ENCODE data around the gene ASAP2. TPM values are rescaled to one million over a fixed set of nuclear protein-coding genes. Genes with fewer than 3 reads are reported as not detected.

ASAP2 gene
- total RNA-seq, 2 donors from 2014 or later, result 58.1 to 61.7 TPM

- H3K9ac ChIP-seq (ENCODE audit: low read depth in 2 of 2, low read length in 2 of 2), result no peak overlapping the region
- no peaks in the 10 kb centered on the region for H3K36me3 ChIP-seq
- H3K27ac ChIP-seq, result no peak overlapping the region
- H3K4me3 ChIP-seq, result no peak overlapping the region
- no peak for DNase-seq
- H3K4me1 ChIP-seq, result no peaks in the 10 kb centered on the region
- TF ChIP-seq CTCF (IDR thresholded peaks at IDR 0.05), result no peak
- no peaks in the 10 kb centered on the region for H3K9me3 ChIP-seq
- no peaks in the 10 kb centered on the region for H3K27me3 ChIP-seq
- intact Hi-C loops (cut with DNase I), result no loop called here
These were observed 181.6 kb downstream of the ASAP2 start for GRCh38 chr2:9388199-9388681.

- Histone ChIP-seq H3K4me3 (no peak overlapping the region), H3K27ac (no peak overlapping the region), H3K9me3 (no peaks in the 10 kb centered on the region), H3K36me3 (no peaks in the 10 kb centered on the region), H3K27me3 (no peaks in the 10 kb centered on the region), H3K4me1 (no peaks in the 10 kb centered on the region), H3K9ac (ENCODE audit: low read depth in 2 of 2, low read length in 2 of 2) (no peak overlapping the region)
- intact Hi-C loops (cut with DNase I), result no loop called here
- TF ChIP-seq CTCF (IDR thresholded peaks at IDR 0.05), result no peak
- DNase-seq, result no peak
These were observed 182.6 kb downstream of the ASAP2 start for GRCh38 chr2:9388950-9389911.

DNA sequence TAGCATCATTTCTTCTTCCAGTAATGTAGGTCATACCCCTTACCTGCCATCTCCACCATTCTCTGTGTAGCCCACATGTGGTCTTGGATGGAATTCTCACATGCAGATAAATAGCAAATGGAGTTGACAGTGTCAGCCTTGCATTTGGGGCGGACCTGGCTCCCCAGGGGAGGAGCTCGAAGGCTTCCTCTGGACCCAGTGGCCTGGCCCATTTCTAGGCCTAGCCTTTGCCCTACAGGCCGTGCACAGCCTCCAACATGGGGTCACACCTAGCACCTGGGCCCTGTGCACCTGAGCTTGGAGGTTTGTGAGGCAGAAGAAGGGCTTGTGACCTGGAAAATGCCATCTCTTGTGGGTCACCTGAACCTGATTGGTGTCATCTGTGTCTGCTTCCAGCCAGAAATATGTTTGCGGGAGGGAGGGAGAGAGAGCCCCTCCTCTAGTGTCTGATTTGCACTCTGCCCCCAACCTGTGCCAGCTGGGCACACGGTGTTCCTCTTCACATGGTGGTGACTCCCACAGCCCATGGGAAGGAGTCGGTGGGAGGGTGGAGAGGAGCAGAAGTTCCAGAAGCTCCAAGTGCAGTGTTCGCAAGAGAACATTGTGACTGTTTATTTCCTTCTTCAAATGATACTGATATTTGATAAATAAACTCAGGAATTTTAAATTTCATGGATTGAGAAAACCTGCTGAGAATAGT lies 183.7 kb downstream of the ASAP2 start:
- Histone ChIP-seq H3K4me3 (no peak overlapping the region), H3K36me3 (no peaks in the 10 kb centered on the region), H3K9ac (ENCODE audit: low read depth in 2 of 2, low read length in 2 of 2) (no peak overlapping the region), H3K4me1 (no peaks in the 10 kb centered on the region), H3K27me3 (no peaks in the 10 kb centered on the region), H3K27ac (no peak overlapping the region), H3K9me3 (no peaks in the 10 kb centered on the region)
- TF ChIP-seq CTCF (IDR thresholded peaks at IDR 0.05), result no peak
- intact Hi-C loops (cut with DNase I), result no loop called here
- no peak for DNase-seq

DNA sequence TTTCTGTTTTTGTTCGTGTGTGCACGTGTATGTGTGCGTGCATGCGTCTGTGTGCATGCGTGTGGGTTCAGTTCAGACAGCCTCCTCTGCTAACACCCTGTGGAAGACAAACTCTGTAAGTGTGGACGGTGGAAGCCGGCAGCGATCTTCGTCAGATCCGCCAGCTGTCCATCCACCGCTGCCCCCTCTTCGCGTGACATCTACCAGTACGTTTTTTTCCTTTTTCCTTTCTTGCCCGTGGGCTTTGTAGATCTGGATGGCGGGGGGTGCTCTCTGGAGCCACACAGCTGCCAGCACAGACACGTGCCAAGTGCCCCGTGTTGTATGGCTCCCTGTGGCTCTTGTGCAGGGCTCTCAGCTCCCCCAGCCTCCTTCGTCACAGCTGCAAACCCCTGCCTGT lies 184.4 kb downstream of the ASAP2 start:
- TF ChIP-seq CTCF (IDR thresholded peaks at IDR 0.05), result no peak
- Histone ChIP-seq H3K27ac (no peak overlapping the region), H3K36me3 (no peaks in the 10 kb centered on the region), H3K9me3 (no peaks in the 10 kb centered on the region), H3K4me1 (no peaks in the 10 kb centered on the region), H3K4me3 (no peak overlapping the region), H3K27me3 (no peaks in the 10 kb centered on the region), H3K9ac (ENCODE audit: low read depth in 2 of 2, low read length in 2 of 2) (no peak overlapping the region)
- intact Hi-C loops (cut with DNase I), result no loop called here
- no peak for DNase-seq

GRCh38 chr2:9391961-9392720 lies 185.5 kb downstream of the ASAP2 start:
- no peak for TF ChIP-seq CTCF (IDR thresholded peaks at IDR 0.05)
- intact Hi-C loops (cut with DNase I), result no loop called here
- H3K27me3 ChIP-seq, result no peaks in the 10 kb centered on the region
- no peaks in the 10 kb centered on the region for H3K4me1 ChIP-seq
- no peak overlapping the region for H3K27ac ChIP-seq
- H3K9ac ChIP-seq (ENCODE audit: low read depth in 2 of 2, low read length in 2 of 2), result no peak overlapping the region
- no peak for DNase-seq
- no peak overlapping the region for H3K4me3 ChIP-seq
- no peaks in the 10 kb centered on the region for H3K9me3 ChIP-seq
- H3K36me3 ChIP-seq, result no peaks in the 10 kb centered on the region

Measured in colonic mucosa (tissue), 4 donors.